C4-2B (cell line): Measurements from ENCODE around the gene PDZD8.

Experiments
- H3K27ac ChIP-seq: fragments of 450-650 bp; 2 replicates; pipeline ENCODE4 v1.5.1; 2017
- ZFX ChIP-seq: fragments of 450-650 bp; IDR thresholded peaks from 2 replicates; pipeline ENCODE4 v1.6.1; 2017
- TF ChIP-seq, protein P1 (sequence below): fragments of 450-650 bp; conservative IDR thresholded peaks from 2 replicates; pipeline ENCODE4 v1.5.1; 2017; ENCODE audit warnings: mild to moderate bottlenecking

PDZD8 gene

DNA sequence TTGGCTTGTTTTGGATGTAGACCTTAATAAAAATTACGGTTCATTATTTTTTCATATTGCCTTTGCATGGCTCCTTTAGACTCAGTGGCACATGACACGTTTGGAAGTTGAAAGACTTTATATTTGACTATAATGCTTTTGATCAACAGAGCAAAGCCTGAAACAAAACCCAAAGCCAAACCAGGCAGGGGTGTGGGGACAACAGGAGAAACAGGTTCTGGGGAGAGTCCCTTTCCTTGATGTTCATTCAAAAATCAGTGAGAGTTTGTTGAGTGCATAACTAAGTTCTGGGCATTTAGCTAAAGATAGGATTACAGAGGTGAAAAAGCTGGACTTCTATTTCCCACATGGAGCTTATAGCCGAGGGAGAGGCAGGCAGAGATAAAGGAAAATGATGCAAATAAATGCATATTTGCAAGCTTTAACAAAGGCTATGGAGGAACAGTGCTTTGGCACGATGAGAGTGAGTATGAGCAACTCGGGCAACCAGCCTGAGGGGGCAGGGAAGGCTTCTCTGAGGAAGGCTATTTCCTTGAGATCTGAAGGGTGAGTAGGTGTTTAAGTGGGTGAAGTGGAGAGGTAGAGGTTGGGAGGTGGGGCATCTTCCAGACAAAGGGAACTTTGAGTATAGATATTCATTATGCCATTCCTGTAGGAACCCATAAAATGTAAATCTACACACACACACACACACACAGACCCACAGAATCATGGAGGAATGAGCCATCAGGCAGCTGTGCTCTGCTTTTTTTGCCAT, 34.5 kb upstream of the PDZD8 start:
- H3K27ac ChIP-seq: no peak overlapping the region
- TF ChIP-seq ZFX: no peak
- TF ChIP-seq, protein P1, sequence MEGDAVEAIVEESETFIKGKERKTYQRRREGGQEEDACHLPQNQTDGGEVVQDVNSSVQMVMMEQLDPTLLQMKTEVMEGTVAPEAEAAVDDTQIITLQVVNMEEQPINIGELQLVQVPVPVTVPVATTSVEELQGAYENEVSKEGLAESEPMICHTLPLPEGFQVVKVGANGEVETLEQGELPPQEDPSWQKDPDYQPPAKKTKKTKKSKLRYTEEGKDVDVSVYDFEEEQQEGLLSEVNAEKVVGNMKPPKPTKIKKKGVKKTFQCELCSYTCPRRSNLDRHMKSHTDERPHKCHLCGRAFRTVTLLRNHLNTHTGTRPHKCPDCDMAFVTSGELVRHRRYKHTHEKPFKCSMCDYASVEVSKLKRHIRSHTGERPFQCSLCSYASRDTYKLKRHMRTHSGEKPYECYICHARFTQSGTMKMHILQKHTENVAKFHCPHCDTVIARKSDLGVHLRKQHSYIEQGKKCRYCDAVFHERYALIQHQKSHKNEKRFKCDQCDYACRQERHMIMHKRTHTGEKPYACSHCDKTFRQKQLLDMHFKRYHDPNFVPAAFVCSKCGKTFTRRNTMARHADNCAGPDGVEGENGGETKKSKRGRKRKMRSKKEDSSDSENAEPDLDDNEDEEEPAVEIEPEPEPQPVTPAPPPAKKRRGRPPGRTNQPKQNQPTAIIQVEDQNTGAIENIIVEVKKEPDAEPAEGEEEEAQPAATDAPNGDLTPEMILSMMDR: no peak

DNA sequence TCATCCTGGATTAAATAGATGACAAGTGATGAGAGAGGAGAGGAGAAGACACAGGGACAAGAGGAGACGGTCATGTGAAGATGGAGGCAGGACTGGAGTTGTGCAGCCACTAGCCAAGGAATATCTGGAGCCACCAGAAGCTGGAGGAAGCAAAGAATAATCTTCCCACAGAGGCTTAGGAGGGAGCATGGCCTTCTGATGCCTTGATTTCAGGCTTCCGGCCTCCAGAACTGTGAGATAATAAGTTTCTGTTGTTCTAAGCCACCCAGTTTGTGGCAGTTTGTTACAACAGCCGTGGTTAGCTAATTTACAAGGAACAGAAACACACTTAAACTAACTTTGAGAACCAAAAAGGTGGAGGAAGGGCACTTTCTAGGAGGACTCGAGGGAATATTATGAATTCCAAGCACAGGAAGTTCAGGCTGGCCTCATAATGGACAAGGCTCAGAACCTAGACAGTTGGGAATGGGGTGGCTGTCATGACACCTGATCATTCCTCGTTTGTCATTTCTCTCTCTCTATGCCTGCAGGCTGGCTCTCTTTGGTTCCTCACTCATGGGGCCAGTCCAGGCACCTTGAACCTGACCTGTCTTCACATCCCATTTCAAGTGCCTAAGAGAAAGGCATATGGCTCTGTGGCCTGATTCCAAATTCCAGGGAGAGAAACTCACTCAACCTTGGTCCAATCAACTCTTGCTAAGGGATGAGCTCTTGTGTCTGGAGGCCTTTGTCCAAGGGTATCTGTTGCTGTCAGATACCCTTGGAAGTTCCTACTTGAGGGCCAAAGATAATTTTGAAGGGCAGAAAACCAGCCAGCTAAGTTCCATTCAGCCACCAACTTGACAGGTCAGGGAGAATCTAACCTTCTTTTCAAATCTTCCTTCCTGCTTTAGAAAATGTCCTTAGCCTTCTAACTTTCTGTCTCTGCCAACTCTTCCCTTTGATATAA, 33.5 kb upstream of the PDZD8 start:
- TF ChIP-seq, protein P1: no peak
- no peak for TF ChIP-seq ZFX

DNA sequence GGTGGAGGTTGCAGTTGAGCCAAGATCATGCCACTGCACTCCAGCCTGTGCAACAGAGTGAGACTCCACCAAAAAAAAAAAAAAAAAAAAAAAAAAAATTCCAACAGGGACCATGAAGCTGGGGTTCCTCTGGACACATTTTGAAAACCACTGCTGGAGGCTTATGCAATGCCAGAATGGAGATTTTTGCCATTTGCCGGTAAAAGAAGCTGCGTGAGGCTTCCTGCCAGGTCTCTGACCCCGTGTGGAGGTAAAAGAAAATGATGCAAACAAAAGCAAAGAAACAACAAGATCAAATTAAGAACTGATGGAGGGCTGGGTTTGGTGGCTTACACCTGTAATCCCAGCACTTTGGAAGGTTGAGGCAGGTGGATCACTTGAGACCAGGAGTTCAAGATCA, 30.5 kb upstream of the PDZD8 start:
- no peak overlapping the region for H3K27ac ChIP-seq
- no peak for TF ChIP-seq ZFX
- TF ChIP-seq, protein P1: no peak

More for the DNA sequence above, 33.5 kb upstream of the PDZD8 start:
- H3K27ac ChIP-seq: no peak overlapping the region

DNA sequence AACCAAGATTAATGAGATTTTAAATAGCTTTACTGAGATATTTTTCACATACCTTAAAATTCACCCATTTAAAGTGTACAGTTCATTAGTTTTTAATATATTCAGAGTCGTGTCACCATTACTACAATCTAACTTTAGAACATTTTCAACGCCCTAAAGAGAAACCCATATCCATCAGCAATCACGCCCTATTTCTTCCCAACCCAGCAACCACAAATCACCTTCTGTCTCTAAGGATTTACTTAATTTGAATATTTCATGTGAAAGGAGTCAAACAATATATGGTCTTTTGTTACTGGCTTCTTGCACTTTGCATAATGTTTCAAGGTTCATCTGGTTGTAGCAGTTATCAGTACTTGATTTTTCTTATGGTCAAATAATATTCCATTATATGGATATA, 25.1 kb upstream of the PDZD8 start:
- TF ChIP-seq, protein P1: no peak
- TF ChIP-seq ZFX: no peak
- H3K27ac ChIP-seq: no peak overlapping the region

DNA sequence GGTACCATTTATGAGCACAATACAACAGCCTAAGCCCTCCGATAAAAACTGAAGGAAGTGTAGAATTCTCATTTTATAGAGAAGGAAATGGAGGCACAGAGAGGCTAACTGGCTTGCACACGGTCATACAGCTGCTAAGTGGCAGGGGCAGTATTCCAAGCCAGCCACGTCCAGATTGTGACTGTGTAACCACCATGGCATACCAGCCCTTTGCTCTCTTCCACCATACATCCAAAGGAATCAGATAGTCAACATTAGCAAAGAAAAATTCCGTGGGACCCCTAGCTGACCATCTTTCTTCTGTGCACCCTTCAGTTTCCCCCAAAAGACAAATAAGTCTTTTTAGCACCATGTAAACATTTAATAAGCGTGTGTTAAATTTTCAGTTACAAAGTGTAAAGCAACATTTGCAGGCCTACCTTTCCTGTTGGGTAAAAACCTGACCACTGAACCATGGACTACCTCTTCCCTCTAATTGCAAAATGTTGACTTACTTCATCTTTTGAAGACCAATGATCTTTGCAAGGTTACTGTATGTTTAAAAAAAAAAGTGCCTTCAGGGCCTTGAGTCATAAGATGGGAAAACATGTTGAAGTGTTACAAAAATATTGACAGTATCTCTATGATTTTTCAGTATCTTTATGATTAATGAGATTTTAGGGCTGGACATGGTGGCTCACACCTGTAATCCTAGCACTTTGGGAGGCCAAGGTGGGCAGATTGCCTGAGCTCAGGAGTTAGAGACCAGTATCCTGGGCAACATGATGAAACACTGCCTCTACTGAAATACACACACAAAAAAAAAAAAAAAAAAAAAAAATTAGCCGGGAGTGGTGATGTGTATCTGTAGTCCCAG, 24.3 kb upstream of the PDZD8 start:
- TF ChIP-seq ZFX: no peak
- TF ChIP-seq, protein P1: no peak
- no peak overlapping the region for H3K27ac ChIP-seq

DNA sequence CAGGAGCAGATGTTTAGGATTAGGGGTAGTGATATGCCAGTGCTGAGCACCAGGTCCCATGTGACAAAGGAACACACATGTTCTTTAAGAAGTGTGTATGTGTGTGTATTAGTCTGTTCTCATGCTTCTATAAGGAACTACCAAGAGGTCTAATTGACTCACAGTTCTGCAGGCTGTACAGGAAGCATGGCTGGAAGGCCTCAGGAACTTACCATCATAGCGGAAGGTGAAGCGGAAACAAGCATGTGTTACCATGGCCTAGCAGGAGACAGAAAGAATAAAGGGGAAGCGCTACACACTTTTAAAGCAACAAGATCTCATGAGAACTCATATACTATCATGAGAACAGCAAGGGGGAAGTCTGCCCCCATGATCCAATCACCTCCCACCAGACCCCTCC, 22.8 kb upstream of the PDZD8 start:
- TF ChIP-seq, protein P1: no peak
- TF ChIP-seq ZFX: no peak
- H3K27ac ChIP-seq: no peak overlapping the region
